Stimulated activated CD8-positive, alpha-beta memory T cell treated with anti-CD3 and anti-CD28 coated beads, Interleukin-15, amount 100 ng/mL, for 24 hours (primary cell): ENCODE measurements around the gene TEX55.
"Not testable (repeated sequence)": the region's sequence is repeated elsewhere in the genome, so short reads cannot be mapped to it uniquely, and the experiment has no call there.

ENCODE experiments used
- DNase-seq: peaks from one replicate; pipeline ENCODE4 v3.0.0-alpha.2; 2020; ENCODE audit warnings: low read depth

TEX55 gene

DNA sequence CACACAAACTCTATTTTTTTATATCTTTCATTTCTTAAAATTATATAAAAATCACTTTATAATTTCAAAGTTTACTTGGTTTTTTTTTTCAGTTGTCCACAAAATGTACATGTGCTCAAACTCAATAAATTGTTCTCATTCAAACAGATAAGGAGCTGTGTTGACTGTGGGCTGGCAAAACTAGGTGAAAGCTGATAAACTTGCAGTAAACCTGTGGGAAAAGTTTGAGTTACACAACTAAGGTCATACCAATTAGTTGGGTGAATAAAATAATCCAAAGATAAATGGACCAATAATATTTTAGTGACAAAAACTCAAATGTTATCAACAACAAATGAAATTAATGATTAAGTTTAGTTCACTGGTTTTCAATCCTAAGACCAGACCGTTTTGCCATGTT, 14.8 kb downstream of the TEX55 start:
- DNase-seq = no peak

DNA sequence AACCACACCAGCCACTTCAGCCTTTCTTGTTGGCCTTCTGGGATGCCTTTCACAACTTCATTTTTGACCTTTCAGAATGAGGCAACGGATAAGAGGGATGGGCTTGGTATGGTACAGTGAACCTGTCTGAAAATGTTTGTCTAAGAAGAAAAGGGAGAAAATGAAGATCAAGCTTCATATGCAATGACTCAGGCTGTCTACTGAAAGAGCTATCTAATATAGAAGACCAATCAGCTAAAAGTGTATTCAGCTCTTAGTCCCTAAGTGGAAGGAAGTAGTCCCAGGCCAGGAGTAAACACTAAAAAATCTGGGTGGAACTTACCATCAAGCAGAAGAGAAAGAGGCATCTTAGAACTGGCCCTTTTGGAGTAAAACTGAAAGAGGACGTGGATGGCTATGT, 15.3 kb downstream of the TEX55 start:
- DNase-seq = no peak

DNA sequence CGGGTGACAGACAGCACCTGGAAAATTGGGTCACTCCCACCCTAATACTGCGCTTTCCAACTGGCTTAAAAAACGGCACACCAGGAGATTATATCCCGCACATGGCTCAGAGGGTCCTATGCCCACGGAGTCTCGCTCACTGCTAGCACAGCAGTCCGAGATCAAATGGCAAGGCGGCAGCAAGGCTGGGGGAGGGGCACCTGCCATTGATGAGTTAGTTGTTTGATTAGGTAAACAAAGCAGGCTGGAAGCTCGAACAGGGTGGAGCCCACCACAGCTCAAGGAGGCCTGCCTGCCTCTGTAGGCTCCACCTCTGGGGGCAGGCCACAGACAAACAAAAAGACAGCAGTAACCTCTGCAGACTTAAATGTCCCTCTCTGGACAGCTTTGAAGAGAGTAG, 18.8 kb downstream of the TEX55 start:
- DNase-seq = not testable (repeated sequence)

DNA sequence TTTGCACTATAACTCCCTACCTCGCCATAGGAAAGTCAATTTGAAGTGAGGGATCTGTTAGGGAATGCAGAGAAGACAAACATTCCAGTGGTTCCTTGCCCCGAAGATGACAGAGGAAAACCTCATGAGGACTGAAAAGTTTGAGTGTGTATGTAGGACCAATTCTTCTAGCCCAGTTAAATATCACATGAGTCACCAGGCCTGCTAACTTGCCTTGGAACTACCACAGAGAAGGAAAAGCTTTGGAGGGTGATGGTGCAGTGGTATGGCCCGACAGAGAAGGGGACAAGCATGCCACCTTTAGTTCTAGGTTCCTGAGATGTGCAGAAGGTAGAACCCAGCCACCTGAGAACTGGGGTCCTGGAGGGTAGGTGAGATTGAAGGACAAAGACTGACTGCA, 24.9 kb downstream of the TEX55 start:
- DNase-seq = no peak

DNA sequence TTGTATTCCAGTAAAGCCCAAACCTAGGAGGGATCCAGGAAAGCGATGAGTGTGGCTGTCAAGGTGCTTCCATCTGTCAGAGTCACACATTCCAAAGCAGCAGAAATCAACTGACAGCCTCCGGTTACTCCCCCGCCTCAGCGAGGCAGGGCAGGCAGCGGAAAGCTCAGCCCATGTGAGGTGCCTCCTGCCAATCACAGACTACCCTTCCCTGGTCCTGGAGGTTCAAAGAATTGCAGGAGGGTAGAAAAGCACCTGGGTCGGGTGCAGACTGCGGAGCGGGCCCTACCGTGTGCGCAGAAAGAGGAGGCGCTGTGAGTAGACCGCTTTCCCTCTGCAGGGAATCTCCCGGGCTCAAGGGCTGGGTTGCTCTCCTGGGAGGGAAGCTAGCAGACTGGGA, 27.4 kb downstream of the TEX55 start, which contains the start of gene UPK1B:
UPK1B (plus strand) TSS at position 274 of the 400 bp plus-strand sequence. CDS start 13,144 bp downstream, outside the sequence.
- DNase-seq = no peak

DNA sequence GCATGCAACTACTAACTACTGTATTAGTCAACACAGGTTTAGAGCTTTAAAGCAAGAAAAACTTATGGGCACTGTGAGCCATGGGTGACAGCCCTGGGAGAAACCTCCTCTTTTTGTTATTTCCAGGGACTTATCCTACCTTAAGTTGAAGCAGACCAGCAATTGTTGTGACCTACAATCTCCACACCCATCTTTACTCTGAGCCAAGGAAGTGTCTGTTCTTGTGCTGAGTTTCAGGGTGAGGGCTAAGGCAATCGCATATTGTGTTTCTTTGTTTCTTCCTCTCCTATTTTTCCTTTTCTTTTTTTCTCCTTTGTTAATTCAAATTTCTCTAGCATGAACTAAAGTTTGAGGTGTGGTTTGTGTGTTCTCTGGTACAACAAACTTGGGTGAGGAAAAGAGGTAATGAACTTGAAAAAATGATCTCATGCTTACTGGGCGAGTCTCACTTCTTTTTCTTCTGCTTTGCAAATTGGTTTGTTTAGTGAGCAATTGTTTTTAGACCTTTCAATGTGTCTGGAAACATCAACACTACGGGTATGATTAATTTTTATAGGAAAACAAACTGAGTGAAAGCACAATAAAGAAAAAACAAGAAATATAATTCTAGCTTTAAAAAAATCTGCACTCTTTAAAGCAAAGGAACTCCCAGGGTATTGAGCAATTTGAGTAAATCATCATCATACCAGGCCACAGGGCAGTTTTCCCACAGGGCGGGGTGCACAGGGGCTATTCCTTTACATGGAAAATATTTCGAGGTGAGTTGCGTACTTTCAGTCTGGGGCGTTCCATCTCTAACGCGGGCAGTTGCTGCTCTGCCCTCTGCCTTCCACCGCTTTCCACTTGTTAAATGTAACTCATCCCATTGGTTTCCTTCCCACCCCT, 30.1 kb downstream of the TEX55 start:
- DNase-seq = no peak

DNA sequence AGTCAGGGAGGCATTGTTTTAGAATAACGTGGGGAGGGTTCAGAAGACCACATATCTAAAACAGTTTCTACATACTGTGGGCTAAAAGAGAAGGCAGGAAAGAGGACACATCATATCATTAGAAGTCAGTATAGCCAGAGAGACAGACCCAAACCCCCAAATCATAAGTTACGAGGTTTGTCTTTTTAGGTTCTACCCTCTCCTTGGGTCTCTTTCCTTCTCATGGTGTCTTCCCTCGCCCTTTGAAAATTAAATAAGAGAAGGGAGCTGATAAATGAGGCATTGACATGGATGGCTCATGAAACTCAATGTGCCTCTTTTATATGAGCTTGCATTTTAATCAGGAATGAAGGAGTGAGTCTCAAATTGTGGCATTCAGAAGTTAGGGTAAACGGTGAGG, 30.8 kb downstream of the TEX55 start:
- DNase-seq = no peak

DNA sequence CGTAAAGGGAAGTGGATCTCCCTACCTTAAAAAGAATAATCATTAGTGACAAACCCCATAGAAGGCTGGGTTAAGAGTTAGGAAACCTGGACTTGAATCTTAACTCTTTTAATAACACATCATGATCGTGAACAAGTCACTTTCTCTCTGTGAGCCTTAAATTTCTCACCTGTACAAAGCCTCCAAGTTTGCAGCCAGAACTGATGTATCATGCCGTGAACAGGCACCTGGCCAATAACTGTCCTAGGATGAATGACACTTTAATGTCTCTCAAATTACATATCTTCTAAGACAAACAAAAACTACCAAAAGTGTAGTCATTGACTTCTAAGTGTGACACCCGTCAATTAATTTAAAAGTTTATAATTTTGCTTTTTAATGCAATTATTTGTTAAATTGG, 31.4 kb downstream of the TEX55 start:
- DNase-seq = no peak

DNA sequence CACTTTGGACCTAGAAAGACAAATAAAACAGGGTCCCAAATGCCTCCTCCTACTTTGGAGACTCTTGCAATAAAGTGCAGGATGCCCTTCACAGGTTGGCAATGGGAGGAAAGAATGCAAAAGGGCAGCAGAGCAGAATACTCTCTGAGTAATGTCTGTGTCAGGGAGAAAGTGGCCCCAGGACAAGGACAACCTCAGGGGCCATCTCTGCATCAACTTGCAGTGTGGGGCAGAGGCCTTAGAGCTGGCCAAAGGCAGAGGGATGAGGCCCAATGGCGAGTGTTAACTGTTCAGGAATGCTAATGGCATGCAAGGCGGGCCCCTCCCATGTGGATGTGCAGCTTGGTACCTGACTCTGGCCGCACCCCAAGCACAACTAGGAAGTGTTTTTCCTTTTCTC, 35.8 kb downstream of the TEX55 start:
- no peak for DNase-seq

DNA sequence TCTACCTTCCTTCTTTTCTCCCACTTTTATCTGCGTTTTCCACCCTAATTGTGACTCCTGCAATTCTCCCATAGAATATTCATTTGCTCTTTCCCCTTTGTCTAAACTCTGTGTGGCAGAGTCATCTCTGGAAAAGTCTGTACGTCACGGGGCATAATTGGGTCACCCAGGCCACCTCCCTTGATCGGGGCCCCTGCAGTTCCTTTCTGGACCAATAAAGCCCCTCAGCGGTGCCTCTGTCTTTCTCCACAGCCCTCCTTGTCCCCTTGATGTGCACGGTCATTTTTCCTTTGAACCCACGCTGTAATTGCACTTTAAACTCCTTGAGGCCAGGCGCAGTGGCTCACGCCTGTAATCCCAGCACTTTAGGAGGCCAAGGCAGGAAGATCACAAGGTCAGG, 38.1 kb downstream of the TEX55 start:
- DNase-seq = no peak

DNA sequence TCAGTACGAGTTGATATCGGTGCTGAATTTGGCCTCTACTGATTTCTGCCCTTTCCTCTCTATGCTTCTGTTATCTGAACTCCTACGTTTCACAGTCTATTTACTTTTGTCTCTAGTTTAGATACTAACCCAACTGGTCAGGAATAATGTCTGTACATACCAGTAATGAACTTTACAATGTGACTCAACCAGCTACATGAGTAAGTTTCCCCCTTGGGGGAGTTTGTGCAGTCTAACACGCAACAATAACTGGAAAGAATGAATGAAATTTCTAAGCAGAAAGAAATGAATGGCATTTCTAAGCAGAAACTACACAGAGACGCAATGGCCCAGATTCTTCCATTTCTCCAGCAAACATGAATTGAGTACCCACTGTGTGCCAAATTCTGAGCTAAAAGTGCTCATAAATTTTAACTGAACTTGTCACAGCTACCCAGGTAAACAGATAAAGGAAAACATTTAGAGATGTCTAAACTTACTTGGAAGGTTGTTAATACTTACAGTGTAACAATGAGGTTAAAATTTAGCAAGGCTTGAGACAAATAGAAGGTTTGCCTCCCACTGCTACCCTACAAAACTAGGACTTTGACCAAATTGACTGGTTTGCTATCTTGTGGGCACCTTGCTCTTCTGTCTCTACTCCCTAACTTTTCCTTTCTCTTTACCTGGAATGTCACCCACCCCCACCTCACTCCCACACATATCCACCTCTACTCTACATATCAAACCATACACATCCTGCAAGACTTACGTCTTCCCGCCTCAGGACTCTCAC, 39.0 kb downstream of the TEX55 start:
- no peak for DNase-seq

DNA sequence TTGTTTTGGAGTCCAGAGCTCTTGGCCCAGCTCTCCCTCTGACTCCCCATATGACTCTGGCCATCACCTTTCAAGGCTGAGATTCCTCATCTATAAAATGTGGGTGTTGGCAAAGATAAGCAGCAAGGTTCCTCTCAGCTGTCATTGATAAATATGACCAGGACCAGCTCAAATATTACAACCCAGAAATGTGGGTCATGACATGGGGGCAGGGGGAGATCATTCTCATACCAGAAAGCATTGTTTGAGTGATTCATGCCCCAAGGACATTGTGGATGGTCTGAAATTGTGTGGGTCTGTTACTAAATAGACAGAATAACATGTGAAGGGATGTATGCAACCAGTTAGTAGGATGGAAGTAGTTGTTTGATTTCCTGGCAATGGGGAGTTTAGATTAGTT, 41.3 kb downstream of the TEX55 start:
- no peak for DNase-seq

DNA sequence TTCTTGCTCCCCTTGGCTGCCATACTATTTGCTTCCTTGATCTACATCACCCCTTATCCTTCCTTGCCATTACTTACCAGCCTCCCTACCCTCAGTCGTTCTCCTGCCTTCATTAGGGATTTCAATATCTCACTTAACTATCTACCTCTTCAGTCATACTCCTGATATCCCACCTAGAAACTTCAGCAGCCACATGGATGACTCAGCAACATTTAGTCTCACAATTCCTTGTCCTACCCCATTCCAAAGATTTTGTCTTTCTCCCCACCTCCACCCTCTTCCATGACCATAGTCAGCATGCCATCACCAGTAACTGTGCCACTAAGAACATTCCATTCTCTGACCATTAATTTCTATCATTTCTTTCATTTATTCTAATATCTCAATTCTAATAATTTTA, 45.8 kb downstream of the TEX55 start:
- no peak for DNase-seq

DNA sequence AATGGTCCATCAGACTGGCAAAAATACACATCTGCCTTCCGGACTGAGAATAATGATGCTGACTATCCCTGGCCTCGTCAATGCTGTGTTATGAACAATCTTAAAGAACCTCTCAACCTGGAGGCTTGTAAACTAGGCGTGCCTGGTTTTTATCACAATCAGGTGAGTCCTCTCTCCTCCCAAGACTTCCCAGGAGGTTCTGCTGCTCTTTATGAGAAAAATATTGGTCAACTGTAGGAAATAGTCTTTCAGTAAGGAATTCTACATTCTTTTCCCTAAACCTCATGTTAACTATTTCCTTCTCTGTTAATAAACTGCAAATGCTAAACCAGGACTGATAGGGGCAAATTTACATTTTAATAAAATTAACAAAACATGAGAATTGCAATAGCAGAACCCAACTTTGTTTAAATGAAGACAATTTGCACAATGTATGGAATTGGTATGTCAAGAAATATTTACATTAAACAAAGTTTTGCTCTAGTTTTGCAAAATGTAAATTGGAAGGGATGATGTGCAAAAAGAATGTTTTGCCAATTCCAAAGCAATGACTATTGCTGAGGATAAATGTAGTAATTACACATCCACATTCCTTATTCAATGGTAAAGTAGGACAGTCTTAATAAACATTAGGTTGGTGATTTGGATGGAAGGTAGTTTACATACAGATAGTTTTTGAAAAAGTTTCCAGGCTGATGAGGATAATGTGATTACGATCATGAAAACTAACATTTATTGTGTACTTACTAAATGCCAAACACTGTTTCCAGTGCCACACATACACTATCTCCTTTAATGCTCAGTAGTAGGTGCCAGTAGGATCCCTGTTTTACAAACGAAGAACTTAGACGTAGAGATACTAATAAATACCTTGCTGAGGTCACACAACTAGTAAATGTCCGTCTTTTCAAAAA, 48.5 kb downstream of the TEX55 start:
- DNase-seq = no peak

DNA sequence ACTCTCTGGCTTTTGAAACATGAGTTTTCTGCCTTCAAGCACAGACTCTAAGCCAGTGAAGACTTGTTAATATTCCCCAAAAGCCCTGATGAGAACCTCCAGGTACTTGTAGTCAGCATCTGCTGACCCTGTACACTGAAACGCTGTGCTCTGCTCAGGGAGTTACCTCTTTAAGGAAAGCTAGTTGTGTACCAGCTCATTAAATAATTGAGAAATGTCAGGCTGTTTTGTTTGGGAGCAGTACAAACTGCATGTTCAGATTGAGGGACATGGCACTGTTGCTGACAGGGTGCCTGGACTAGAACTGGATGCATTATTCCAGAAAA, 49.1 kb downstream of the TEX55 start:
- DNase-seq = no peak

DNA sequence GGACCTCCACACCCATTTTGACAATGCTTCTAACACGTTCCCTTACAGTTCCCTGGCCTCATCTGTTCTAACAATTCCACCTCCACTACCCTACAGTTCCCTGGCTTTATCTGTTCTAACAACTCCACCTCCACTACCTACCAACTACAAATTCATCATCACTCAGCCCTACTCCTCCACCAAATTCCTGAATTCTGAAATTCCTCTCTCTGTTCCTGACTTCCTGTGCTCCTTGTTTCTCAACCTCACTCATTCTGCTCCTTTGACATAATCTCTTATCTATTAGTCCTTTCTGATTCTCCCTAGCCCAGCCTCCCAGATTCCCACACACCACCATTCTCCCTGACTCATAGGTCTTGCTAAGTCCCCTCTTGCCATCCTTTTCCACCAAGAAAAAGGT, 49.9 kb downstream of the TEX55 start:
- no peak for DNase-seq
